ENCODE measurements around the gene TCERG1L.
"Not testable (repeated sequence)": the region's sequence is repeated elsewhere in the genome, so short reads cannot be mapped to it uniquely, and the experiment has no call there.

TCERG1L gene

DNA sequence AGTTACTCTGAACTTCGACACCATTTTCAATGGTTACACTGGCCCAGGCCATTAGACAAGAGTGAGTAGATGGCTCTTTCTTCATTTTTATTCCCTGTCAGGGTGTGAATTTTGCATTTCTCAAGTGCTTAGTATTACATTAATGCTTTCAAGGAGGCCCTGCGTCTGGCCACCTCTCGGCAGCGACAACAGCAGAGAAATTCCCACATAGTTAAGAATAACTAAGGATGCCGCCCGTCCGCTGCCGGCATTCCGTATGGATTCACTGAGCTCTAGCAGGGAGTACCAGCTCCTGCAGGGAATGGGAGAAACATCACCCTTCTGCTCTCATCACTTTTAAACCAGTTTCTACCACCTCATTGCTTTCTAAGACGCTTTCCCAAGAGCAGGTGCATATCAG, 153.6 kb downstream of the TCERG1L start:
- no peak overlapping the region for H3K4me3 ChIP-seq (ENCODE audit: low read depth, low read length)
- no peaks in the 10 kb centered on the region for H3K36me3 ChIP-seq (ENCODE audit: control insufficient read depth, insufficient read depth, low read length)
- peaks cover 4% of the 10 kb centered on the region for H3K9me3 ChIP-seq (ENCODE audit: control insufficient read depth, insufficient read depth, low read length)
- H3K27me3 ChIP-seq (ENCODE audit: control insufficient read depth, insufficient read depth, low read length) = no peaks in the 10 kb centered on the region
- no peak overlapping the region for H3K9ac ChIP-seq (ENCODE audit: low read depth, low read length)
- H3K27ac ChIP-seq (ENCODE audit: low read depth, low read length) = no peak overlapping the region
- H3K4me1 ChIP-seq (ENCODE audit: control insufficient read depth, insufficient read depth, low read length) = no peaks in the 10 kb centered on the region

DNA sequence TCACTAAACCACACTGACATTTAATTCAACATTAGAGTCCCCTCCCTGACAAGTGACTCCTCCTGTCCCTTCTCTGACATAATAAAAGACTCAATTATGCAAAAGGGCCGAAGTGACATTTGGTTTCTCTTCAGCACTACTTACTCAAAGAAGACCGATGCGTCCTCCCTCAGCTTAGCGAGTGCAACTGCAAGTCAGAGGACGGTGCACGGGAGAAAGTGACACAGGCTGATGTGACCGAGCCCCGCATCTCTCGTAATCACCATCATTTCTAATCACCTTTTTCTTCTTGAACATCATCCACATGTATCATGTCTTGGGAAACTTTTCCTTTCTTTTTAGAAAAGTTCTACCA, 155.7 kb downstream of the TCERG1L start:
- no peak overlapping the region for H3K4me3 ChIP-seq (ENCODE audit: low read depth, low read length)
- no peak overlapping the region for H3K27ac ChIP-seq (ENCODE audit: low read depth, low read length)
- no peak overlapping the region for H3K9ac ChIP-seq (ENCODE audit: low read depth, low read length)
- no peaks in the 10 kb centered on the region for H3K27me3 ChIP-seq (ENCODE audit: control insufficient read depth, insufficient read depth, low read length)
- H3K4me1 ChIP-seq (ENCODE audit: control insufficient read depth, insufficient read depth, low read length) = no peaks in the 10 kb centered on the region
- no peaks in the 10 kb centered on the region for H3K36me3 ChIP-seq (ENCODE audit: control insufficient read depth, insufficient read depth, low read length)
- H3K9me3 ChIP-seq (ENCODE audit: control insufficient read depth, insufficient read depth, low read length) = peaks cover 12% of the 10 kb centered on the region

DNA sequence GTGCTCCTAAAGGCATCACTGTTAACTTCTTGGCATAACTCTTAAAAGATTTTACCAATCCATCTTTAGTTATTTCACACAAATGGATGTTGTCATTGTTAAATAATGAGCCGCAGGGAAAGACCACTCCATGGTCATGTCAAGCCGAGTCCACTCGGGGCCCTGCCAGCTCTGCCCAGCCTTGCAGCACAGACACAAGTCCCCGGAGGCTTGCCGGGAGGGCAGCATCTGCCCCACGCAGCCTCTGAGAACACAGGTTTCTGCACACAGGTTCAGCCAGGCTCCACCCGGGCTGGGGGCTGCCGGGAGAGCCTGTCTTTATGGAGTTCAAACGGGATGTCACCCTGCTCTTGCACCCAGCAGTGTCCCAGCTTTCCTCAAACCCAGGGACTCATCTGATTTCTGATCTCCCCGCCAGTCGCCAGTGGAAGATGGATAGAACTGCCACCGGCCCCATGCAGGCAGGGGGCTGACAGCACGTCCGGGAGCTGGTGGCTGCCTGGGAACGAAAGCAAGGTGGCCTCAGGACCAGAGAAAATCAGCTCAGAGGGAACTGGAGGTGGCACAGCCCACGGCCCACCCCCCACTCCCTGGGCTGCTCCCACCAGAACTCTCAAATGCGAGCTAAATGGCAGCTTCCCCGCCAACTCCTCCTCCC, 156.2 kb downstream of the TCERG1L start:
- Histone ChIP-seq H3K9ac (ENCODE audit: low read depth, low read length) (no peak overlapping the region), H3K27me3 (ENCODE audit: control insufficient read depth, insufficient read depth, low read length) (no peaks in the 10 kb centered on the region), H3K4me1 (ENCODE audit: control insufficient read depth, insufficient read depth, low read length) (no peaks in the 10 kb centered on the region), H3K4me3 (ENCODE audit: low read depth, low read length) (no peak overlapping the region), H3K36me3 (ENCODE audit: control insufficient read depth, insufficient read depth, low read length) (no peaks in the 10 kb centered on the region), H3K9me3 (ENCODE audit: control insufficient read depth, insufficient read depth, low read length) (peaks cover 12% of the 10 kb centered on the region), H3K27ac (ENCODE audit: low read depth, low read length) (no peak overlapping the region)

DNA sequence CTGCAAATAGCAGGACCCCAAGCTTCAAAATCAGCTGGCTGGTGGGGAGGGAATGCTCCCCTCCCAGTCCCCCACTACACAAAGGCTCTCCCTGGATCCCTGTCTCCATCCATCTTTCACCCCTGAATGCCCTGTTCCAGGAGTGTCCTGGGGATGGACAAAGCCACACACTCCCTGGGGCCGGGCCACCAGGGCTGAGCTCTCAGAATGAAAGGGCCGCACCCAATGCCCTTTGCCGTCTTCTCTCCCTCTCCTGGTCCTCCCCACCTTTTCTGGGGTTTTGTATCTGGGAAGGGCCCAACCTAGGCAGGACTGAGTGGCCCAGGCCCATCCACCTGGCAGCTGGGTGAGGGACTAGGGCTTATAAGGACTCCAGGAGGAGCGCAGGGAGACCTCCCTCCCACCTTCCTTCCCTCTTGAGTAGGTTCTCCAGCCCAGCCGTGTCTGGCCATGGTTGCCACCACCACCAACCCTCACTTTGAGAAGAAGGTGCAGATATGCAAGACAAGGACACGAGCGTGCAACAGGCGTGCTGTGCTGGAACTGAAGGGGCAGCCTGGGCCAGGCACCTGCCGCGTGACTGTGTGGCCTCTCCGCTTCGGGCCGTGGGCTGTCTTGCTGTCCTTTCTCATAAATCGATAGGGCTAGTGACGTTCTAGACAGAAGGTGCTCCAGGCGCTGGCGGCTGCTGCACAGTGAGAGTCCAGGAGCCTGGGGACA, 157.1 kb downstream of the TCERG1L start:
- Histone ChIP-seq H3K27ac (ENCODE audit: low read depth, low read length) (no peak overlapping the region), H3K9ac (ENCODE audit: low read depth, low read length) (no peak overlapping the region), H3K9me3 (ENCODE audit: control insufficient read depth, insufficient read depth, low read length) (peaks cover 12% of the 10 kb centered on the region), H3K4me3 (ENCODE audit: low read depth, low read length) (no peak overlapping the region), H3K36me3 (ENCODE audit: control insufficient read depth, insufficient read depth, low read length) (no peaks in the 10 kb centered on the region), H3K4me1 (ENCODE audit: control insufficient read depth, insufficient read depth, low read length) (no peaks in the 10 kb centered on the region), H3K27me3 (ENCODE audit: control insufficient read depth, insufficient read depth, low read length) (no peaks in the 10 kb centered on the region)

DNA sequence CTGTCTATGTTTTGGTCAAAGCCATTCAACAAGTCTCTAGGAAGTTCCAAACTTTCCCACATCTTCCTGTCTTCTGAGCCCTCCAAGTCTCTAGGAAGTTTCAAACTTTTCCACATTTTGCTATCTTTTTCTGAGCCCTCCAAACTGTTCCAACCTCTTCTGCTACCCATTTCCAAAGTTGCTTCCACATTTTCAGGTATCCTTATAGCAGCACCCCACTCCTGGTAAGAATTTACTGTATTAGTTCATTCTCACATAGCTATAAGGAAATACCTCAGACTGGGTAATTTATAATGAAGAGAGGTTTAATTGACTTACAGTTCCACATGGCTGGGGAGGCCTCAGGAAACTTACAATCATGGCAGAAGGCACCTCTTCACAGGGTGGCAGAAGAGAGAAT, 159.1 kb downstream of the TCERG1L start:
- H3K9me3 ChIP-seq (ENCODE audit: control insufficient read depth, insufficient read depth, low read length) = peaks cover 12% of the 10 kb centered on the region
- H3K9ac ChIP-seq (ENCODE audit: low read depth, low read length); H3K36me3 ChIP-seq (ENCODE audit: control insufficient read depth, insufficient read depth, low read length); H3K4me1 ChIP-seq (ENCODE audit: control insufficient read depth, insufficient read depth, low read length); H3K27ac ChIP-seq (ENCODE audit: low read depth, low read length); H3K4me3 ChIP-seq (ENCODE audit: low read depth, low read length); H3K27me3 ChIP-seq (ENCODE audit: control insufficient read depth, insufficient read depth, low read length): not testable (repeated sequence)

DNA sequence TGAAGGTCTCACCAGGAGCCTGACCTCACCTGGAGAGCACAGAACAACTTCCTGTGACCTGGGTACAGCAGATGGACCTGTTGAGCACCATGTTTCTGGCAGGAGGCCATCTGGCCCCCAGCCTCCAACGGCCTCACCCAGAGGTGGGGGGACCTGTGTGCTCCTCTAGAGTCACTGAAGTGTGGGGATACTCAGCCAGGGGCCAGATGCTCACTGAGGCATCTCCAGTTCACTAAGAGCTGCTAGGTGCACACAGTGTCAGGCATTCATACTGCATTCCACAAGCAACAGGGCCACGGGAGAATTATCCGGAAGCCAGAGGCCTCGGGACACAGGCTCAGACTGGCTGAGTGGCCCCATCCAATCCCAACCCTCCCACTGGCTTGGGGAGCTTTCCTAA, 161.4 kb downstream of the TCERG1L start:
- H3K9me3 ChIP-seq (ENCODE audit: control insufficient read depth, insufficient read depth, low read length) = peaks cover 12% of the 10 kb centered on the region
- no peaks in the 10 kb centered on the region for H3K27me3 ChIP-seq (ENCODE audit: control insufficient read depth, insufficient read depth, low read length)
- H3K36me3 ChIP-seq (ENCODE audit: control insufficient read depth, insufficient read depth, low read length) = no peaks in the 10 kb centered on the region

DNA sequence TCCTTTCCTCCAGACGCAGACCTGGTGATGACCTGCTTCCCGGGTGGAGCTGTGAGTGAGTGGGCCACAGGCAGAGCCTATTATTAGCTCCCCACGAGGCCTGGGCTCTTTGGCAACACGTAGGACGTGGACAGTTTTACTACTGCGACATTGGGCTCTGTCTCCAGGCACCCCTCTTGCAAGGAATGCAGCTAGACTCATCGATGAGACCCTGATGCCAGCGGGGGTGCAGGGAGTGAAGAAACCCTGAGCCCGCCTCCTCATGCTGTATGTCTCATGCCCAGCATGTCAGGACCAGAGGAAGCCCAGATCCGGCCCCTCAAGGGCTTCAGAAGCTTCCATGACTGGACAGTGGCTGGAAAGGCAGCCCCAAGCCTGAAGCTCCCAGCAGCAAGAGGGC, 161.9 kb downstream of the TCERG1L start:
- no peak overlapping the region for H3K27ac ChIP-seq (ENCODE audit: low read depth, low read length)
- peaks cover 3% of the 10 kb centered on the region; the same call in 1 of the 2 replicates for H3K4me1 ChIP-seq (ENCODE audit: control insufficient read depth, insufficient read depth, low read length)
- H3K36me3 ChIP-seq (ENCODE audit: control insufficient read depth, insufficient read depth, low read length) = no peaks in the 10 kb centered on the region
- peaks cover 12% of the 10 kb centered on the region for H3K9me3 ChIP-seq (ENCODE audit: control insufficient read depth, insufficient read depth, low read length)
- H3K4me3 ChIP-seq (ENCODE audit: low read depth, low read length) = no peak overlapping the region
- no peaks in the 10 kb centered on the region for H3K27me3 ChIP-seq (ENCODE audit: control insufficient read depth, insufficient read depth, low read length)
- no peak overlapping the region for H3K9ac ChIP-seq (ENCODE audit: low read depth, low read length)

More for the DNA sequence above, 161.4 kb downstream of the TCERG1L start:
- H3K9ac ChIP-seq (ENCODE audit: low read depth, low read length) = no peak overlapping the region
- no peak overlapping the region for H3K4me3 ChIP-seq (ENCODE audit: low read depth, low read length)
- no peak overlapping the region for H3K27ac ChIP-seq (ENCODE audit: low read depth, low read length)
- H3K4me1 ChIP-seq (ENCODE audit: control insufficient read depth, insufficient read depth, low read length) = no peaks in the 10 kb centered on the region

DNA sequence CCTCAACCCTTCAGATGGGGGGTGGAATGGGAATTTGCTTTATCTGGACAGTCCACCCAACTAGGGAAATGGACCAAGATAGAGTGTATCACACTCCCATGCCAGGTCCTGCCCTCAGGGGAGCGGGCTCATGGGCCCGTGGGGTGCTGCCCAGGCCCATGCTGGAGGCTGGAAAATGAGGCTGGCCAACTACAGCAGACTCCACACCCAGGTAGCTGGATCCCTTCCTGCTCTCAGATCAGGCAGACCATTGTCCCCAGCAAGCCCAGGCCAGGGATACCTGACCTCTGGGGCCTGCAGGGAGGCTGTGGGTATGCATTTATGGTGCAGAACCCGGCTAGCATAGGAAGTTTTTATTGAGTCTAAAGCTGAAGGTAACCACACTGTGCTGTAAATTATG, 162.4 kb downstream of the TCERG1L start:
- H3K27me3 ChIP-seq (ENCODE audit: control insufficient read depth, insufficient read depth, low read length) = no peaks in the 10 kb centered on the region
- H3K36me3 ChIP-seq (ENCODE audit: control insufficient read depth, insufficient read depth, low read length) = no peaks in the 10 kb centered on the region
- no peak overlapping the region for H3K9ac ChIP-seq (ENCODE audit: low read depth, low read length)
- peaks cover 12% of the 10 kb centered on the region for H3K9me3 ChIP-seq (ENCODE audit: control insufficient read depth, insufficient read depth, low read length)
- H3K4me3 ChIP-seq (ENCODE audit: low read depth, low read length) = no peak overlapping the region
- H3K27ac ChIP-seq (ENCODE audit: low read depth, low read length) = no peak overlapping the region
- peaks cover 5% of the 10 kb centered on the region; the same call in 1 of the 2 replicates for H3K4me1 ChIP-seq (ENCODE audit: control insufficient read depth, insufficient read depth, low read length)

DNA sequence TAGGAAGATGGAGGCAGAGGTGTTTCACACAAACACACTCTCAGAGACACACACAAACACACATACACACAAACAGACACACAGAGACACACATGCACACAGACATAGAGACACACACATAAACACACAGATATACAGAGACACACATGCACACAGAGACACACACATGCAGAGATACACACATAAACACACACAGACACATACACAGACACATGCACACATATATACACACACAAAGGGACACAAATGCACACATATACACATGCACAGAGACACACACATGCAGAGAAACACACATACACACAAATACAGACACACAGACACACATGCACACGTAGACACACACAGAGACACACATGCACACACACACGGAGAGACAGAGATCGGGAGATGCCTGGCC, 163.3 kb downstream of the TCERG1L start:
- Histone ChIP-seq H3K27me3 (ENCODE audit: control insufficient read depth, insufficient read depth, low read length) (no peaks in the 10 kb centered on the region), H3K9me3 (ENCODE audit: control insufficient read depth, insufficient read depth, low read length) (peaks cover 11% of the 10 kb centered on the region), H3K4me1 (ENCODE audit: control insufficient read depth, insufficient read depth, low read length) (peaks cover 5% of the 10 kb centered on the region; the same call in 1 of the 2 replicates), H3K4me3 (ENCODE audit: low read depth, low read length) (no peak overlapping the region), H3K9ac (ENCODE audit: low read depth, low read length) (no peak overlapping the region), H3K36me3 (ENCODE audit: control insufficient read depth, insufficient read depth, low read length) (no peaks in the 10 kb centered on the region), H3K27ac (ENCODE audit: low read depth, low read length) (no peak overlapping the region)

DNA sequence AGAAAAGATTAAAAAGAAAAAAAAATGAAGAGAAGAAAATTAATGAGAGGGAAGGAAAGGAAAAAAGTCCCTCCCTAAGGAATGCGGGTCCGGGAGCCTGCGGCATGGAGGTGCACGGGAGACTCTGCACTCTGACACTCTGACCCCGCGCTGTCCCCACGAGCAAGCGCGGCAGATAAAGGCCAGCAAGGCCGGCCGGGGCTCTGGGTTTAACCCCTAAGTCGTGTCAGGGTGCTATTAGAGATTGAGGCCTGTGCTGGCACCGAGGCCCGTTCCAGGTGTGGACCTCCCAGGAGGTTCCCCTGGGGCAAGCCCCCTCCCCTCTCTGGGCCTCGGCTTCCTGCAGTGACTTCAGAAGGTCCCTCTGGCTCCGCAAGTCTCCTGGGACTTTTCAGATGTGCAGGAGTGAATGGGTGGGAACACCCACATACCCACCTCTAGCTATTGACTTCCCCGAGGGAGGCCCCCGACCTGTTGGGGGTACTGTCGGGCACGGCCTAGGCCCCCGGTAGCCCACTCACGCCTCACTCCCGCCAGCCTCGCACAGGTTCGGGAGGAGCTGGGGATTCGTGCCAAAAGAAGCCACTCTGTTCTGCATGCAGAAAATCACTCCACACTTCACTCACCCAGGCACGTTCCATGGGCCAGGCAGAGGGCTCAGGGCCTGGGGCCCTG, 164.1 kb downstream of the TCERG1L start:
- Histone ChIP-seq H3K27ac (ENCODE audit: low read depth, low read length) (no peak overlapping the region), H3K9ac (ENCODE audit: low read depth, low read length) (no peak overlapping the region), H3K9me3 (ENCODE audit: control insufficient read depth, insufficient read depth, low read length) (peaks cover 4% of the 10 kb centered on the region), H3K36me3 (ENCODE audit: control insufficient read depth, insufficient read depth, low read length) (no peaks in the 10 kb centered on the region), H3K4me1 (ENCODE audit: control insufficient read depth, insufficient read depth, low read length) (peaks cover 5% of the 10 kb centered on the region; the same call in 1 of the 2 replicates), H3K4me3 (ENCODE audit: low read depth, low read length) (no peak overlapping the region), H3K27me3 (ENCODE audit: control insufficient read depth, insufficient read depth, low read length) (no peaks in the 10 kb centered on the region)

DNA sequence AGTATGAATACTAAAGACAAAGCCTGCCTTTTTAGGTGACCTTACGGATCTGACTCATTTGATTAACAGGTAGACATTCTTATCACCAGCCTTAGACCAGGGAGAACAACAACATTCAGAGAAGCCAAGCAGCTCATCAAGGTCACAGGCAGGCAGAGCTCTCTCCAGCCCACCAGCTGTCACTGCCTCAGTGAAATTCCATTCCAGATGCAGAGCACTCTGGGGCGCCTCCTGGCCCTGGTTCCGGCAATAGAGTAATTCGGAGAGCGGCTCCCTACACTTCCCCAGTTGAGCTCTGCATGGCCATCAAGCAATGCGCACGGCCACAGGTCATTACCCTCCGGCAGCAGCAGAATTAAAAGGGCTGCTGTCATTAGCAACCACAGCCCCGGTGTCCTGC, 164.7 kb downstream of the TCERG1L start:
- Histone ChIP-seq H3K4me3 (ENCODE audit: low read depth, low read length) (no peak overlapping the region), H3K9ac (ENCODE audit: low read depth, low read length) (no peak overlapping the region), H3K9me3 (ENCODE audit: control insufficient read depth, insufficient read depth, low read length) (peaks cover 1% of the 10 kb centered on the region), H3K36me3 (ENCODE audit: control insufficient read depth, insufficient read depth, low read length) (no peaks in the 10 kb centered on the region), H3K27me3 (ENCODE audit: control insufficient read depth, insufficient read depth, low read length) (no peaks in the 10 kb centered on the region), H3K27ac (ENCODE audit: low read depth, low read length) (no peak overlapping the region), H3K4me1 (ENCODE audit: control insufficient read depth, insufficient read depth, low read length) (peaks cover 5% of the 10 kb centered on the region; the same call in 1 of the 2 replicates)
